T-cell (primary cell): Measurements from ENCODE around the gene GEN1. TPM values are rescaled to one million over a fixed set of nuclear protein-coding genes. Genes with fewer than 3 reads are reported as not detected.
"Not testable (repeated sequence)": the region's sequence is repeated elsewhere in the genome, so short reads cannot be mapped to it uniquely, and the experiment has no call there.

Source experiments
- ATAC-seq, 4 experiments: fragments of 200-7000 bp in 3 of 4; fragments of 150-1000 bp in 1 of 4; cut with Tn5 transposase; replicated peaks in 1 of 4; 1 replicate in 3 of 4; 2 replicates in 1 of 4; pipeline ENCODE4 v1.10.0; 2021; ENCODE audit warnings: moderate library complexity in 3 of 4, mild to moderate bottlenecking in 2 of 4, moderate number of reproducible peaks in 1 of 4
- CTCF ChIA-PET, 2 donors: fragments of 300-600 bp; sonication (Branson Sonifier 250); formaldehyde crosslinking; loops; one replicate each; lab custom pipeline; 2022; ENCODE audit warnings: antibody characterized with exemption in 2 of 2; lab: Charles Lee
- POLR2A ChIA-PET, 2 donors: fragments of 300-600 bp; sonication (Branson Sonifier 250); formaldehyde crosslinking; loops; one replicate each; lab custom pipeline; 2022; ENCODE audit warnings: antibody characterized with exemption in 2 of 2; lab: Charles Lee
- DNase-seq, 35 experiments: peaks; one replicate each; pipeline versions ENCODE4 v3.0.0 to v3.0.0-alpha.2; 2013 to 2023
- H3K27ac ChIP-seq: one replicate; pipeline ENCODE4 v1.5.1; 2013; ENCODE audit warnings: low read length
- H3K27me3 ChIP-seq, 2 experiments: replicated peaks in 1 of 2; 1 replicate in 1 of 2; 2 replicates in 1 of 2; pipeline versions ENCODE4 v1.6.1 to v1.7.0; 2013; ENCODE audit warnings: low read length in 1 of 2, mixed read lengths in 1 of 2; ENCODE audit not compliant: control insufficient read depth in 2 of 2, insufficient read depth in 2 of 2; ENCODE audit errors: extremely low read depth in 1 of 2
- H3K36me3 ChIP-seq, 2 donors: 1 replicate in 1 of 2; 2 replicates in 1 of 2; pipeline versions ENCODE4 v1.6.1 to v1.7.0; 2013; ENCODE audit warnings: low read length in 1 of 2; ENCODE audit not compliant: control insufficient read depth in 2 of 2, insufficient read depth in 1 of 2; ENCODE audit errors: extremely low read depth in 1 of 2
- H3K4me1 ChIP-seq, 2 experiments: 1 replicate in 1 of 2; 2 replicates in 1 of 2; pipeline versions ENCODE4 v1.6.1 to v1.7.0; 2013; ENCODE audit warnings: low read length in 2 of 2, mixed read lengths in 1 of 2; ENCODE audit not compliant: insufficient read depth in 2 of 2, control insufficient read depth in 1 of 2; ENCODE audit errors: extremely low read depth in 1 of 2
- H3K4me3 ChIP-seq, 2 donors: 1 replicate in 1 of 2; 2 replicates in 1 of 2; pipeline versions ENCODE4 v1.5.1 to v1.7.0; 2013; ENCODE audit warnings: mild to moderate bottlenecking in 2 of 2, low read length in 1 of 2, moderate library complexity in 1 of 2; ENCODE audit not compliant: control insufficient read depth in 1 of 2; ENCODE audit errors: extremely low read depth in 1 of 2
- H3K9me3 ChIP-seq: 2 replicates; pipeline ENCODE4 v1.7.0; 2013
- H3K27ac Mint-ChIP-seq, 2 donors: one replicate each; pipeline ENCODE4 v1.8.0; 2020 to 2021; ENCODE audit warnings: mild to moderate bottlenecking in 2 of 2, mixed read lengths in 2 of 2
- H3K27me3 Mint-ChIP-seq, 2 donors: one replicate each; pipeline ENCODE4 v1.8.0; 2021 to 2022; ENCODE audit warnings: mixed read lengths in 2 of 2
- H3K36me3 Mint-ChIP-seq: one replicate; pipeline ENCODE4 v1.8.0; 2021; ENCODE audit warnings: mixed read lengths
- H3K4me1 Mint-ChIP-seq, 3 donors: one replicate each; pipeline ENCODE4 v1.8.0; 2020 to 2022; ENCODE audit warnings: mixed read lengths in 3 of 3, mild to moderate bottlenecking in 1 of 3
- H3K4me3 Mint-ChIP-seq, 3 donors: one replicate each; pipeline ENCODE4 v1.8.0; 2020 to 2022; ENCODE audit warnings: mild to moderate bottlenecking in 3 of 3, mixed read lengths in 3 of 3, moderate library complexity in 3 of 3
- H3K9me3 Mint-ChIP-seq, 3 donors: one replicate each; pipeline ENCODE4 v1.8.0; 2020 to 2022; ENCODE audit warnings: mixed read lengths in 3 of 3
- WGBS: methylation state at CpG from one replicate; pipeline ENCODE4 v1.1.5; 2013; ENCODE audit warnings: missing lambda C conversion rate; ENCODE audit not compliant: insufficient coverage; 5-methylcytosine and 5-hydroxymethylcytosine counted together
- total RNA-seq, 35 experiments: library from RNA in 6 of 35; stranded (reverse) in 6 of 35; fragments of 120-200 nt in 1 of 35; gene quantifications; one replicate each; pipeline versions ENCODE4 v1.2.1 to v1.2.4 and lab custom pipeline; 2013 to 2026

GEN1 gene
- total RNA-seq, 5 donors from 2014 or later (not counting 1 experiment from before 2014, with no cell fraction given): 7.6 to 9.2 (median 7.7) TPM

DNA sequence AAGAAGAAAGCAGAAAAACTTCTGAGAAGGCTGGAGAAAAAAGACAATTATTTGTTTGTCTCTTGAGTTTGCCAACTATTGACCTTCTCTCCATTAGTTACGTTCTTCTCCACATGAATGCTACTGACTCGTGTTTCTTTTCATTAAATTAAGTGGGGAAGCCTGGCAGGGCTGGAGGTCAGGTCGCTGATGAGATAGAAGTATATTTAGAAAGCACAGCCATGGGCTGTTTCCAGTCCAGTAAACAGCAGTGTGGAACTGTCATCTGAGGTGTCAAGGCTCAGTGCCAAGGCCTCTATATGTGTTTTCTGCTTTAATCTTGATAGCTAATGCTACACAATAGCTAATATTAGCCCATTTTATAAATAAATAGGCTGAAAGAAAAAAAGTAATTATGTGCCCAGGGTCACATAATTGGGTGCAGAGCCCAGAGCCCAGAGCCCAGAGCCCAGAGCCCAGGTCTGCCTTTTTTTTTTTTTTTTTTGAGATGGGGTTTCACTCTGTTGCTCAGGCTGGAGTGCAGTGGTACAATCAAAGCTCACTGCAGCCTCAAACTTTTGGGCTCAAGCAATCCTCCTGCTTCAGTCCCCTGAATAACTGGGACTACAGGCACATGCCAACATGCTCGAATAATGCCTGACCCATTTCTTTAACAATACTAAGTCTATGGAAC, 68.6 kb downstream of the GEN1 start:
- CTCF ChIA-PET: interaction anchor here in 1 of 2 donors (0.6 kb wide), 1 partner anchor 98 kb away, joined by 3 read pairs; no protein-coding TSS in a partner anchor

DNA sequence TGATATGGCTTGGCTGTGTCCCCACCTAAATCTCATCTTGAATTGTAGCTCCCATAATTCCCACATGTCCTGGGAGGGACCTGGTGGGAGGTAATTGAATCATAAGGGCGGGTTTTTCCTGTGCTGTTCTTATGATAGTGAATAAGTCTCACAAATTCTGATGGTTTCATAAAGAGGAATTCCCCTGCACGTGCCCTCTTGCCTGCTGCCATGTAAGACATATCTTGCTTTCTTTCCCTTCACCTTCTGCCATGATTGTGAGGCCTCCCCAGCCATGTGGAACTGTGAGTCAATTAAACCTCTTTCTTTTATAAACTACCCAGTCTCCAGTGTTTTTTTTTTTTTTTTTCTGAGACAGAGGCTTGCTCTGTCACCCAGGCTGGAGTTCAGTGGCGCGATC, 69.7 kb downstream of the GEN1 start:
- H3K36me3 ChIP-seq, H3K27me3 ChIP-seq, H3K9me3 Mint-ChIP-seq, H3K4me3 Mint-ChIP-seq, H3K4me1 ChIP-seq, DNase-seq, H3K27ac ChIP-seq, ATAC-seq, H3K36me3 Mint-ChIP-seq, H3K9me3 ChIP-seq, POLR2A ChIA-PET, H3K4me3 ChIP-seq: not testable (repeated sequence)
- 57% methylated on average over 3 of the region's 4 CpGs for WGBS
- Mint-ChIP-seq H3K27me3 (peaks cover 7 to 23% of the 10 kb centered on the region in 2 donors), H3K4me1 (peaks cover 7 to 15% (median 8%) of the 10 kb centered on the region in 3 donors), H3K27ac (peak overlapping the region in 1 of 2 donors; percentile 10)
- CTCF ChIA-PET: interaction anchor here (0.6 to 0.7 kb wide), 2 partner anchors 28 to 698 kb away, joined by 5 read pairs; no protein-coding TSS in a partner anchor

More for the DNA sequence above, 68.6 kb downstream of the GEN1 start:
- Mint-ChIP-seq H3K4me1 (peaks cover 7 to 15% (median 8%) of the 10 kb centered on the region in 3 donors), H3K36me3 (no peaks in the 10 kb centered on the region), H3K4me3 (no peak overlapping the region), H3K27me3 (peaks cover 7 to 19% of the 10 kb centered on the region in 2 donors), H3K27ac (no peak overlapping the region), H3K9me3 (no peaks in the 10 kb centered on the region)
- no peaks in the 10 kb centered on the region for H3K36me3 ChIP-seq
- H3K4me3 ChIP-seq: no peak overlapping the region
- no peaks in the 10 kb centered on the region for H3K9me3 ChIP-seq
- peaks cover 0 to 8% of the 10 kb centered on the region in 2 experiments for H3K27me3 ChIP-seq
- WGBS: 17% methylated on average over 1 of the region's 4 CpGs
- no peak for DNase-seq
- H3K27ac ChIP-seq: no peak overlapping the region
- POLR2A ChIA-PET: no interaction called here
- H3K4me1 ChIP-seq: peaks cover 0 to 10% of the 10 kb centered on the region in 2 experiments
- ATAC-seq: no peak

DNA sequence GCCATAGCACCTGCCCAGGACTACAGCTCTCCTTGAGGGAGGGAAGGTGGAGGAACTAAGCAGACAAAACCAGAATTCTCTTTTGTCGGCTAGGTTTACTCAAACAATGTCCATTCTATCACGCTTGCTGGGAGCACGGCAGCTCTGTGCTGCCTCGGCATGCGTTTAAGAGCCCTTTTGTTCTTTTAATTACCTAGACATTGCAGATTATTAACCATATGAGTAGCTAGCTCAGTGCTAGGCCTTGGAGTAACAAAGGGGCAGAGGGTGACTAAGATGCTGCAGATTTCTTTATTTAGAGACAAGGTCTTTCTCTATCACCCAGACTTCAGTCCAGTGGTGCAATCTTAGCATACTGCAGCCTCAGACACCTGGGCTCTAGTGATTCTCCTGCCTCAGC, 73.4 kb downstream of the GEN1 start:
- Histone ChIP-seq H3K27ac (no peak overlapping the region), H3K27me3 (peaks cover 2 to 24% of the 10 kb centered on the region in 2 experiments), H3K4me3 (no peak overlapping the region), H3K4me1 (peaks cover 2 to 8% of the 10 kb centered on the region in 2 experiments), H3K36me3 (no peaks in the 10 kb centered on the region), H3K9me3 (no peaks in the 10 kb centered on the region)
- WGBS: no CpG with 5 or more reads among the region's 5 CpGs
- H3K4me3 Mint-ChIP-seq: no peak overlapping the region
- H3K9me3 Mint-ChIP-seq: no peaks in the 10 kb centered on the region
- CTCF ChIA-PET: no interaction called here
- H3K36me3 Mint-ChIP-seq: no peaks in the 10 kb centered on the region
- H3K27ac Mint-ChIP-seq: no peak overlapping the region
- DNase-seq (no peak), ATAC-seq (no peak)
- POLR2A ChIA-PET: no interaction called here
- peaks cover 29 to 50% of the 10 kb centered on the region in 2 donors for H3K27me3 Mint-ChIP-seq
- peaks cover 1 to 9% (median 6%) of the 10 kb centered on the region in 3 donors for H3K4me1 Mint-ChIP-seq

DNA sequence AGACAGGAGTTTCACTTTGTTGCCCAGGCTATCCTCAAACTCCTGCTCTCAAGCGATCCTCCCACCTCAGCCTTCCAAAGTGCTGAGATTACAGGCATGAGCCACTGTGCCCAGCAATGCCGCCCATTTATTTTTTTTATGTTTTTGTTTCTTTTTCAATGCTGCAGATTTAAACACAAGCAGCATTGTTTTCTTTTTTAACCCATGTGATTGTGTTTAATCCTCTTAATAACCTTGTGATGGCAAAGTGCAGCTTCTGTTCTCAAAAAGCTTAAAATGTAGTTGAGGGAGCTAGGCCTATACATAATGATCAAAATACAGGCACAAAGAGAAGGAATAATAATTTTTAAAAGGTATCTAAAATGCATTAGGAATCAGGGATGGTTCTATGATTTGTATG, 73.8 kb downstream of the GEN1 start:
- Histone ChIP-seq H3K9me3 (no peaks in the 10 kb centered on the region), H3K4me3 (no peak overlapping the region), H3K27ac (no peak overlapping the region), H3K27me3 (peaks cover 2 to 19% of the 10 kb centered on the region in 2 experiments), H3K4me1 (peaks cover 2 to 8% of the 10 kb centered on the region in 2 experiments), H3K36me3 (no peaks in the 10 kb centered on the region)
- Mint-ChIP-seq H3K27me3 (peaks cover 30 to 50% of the 10 kb centered on the region in 2 donors), H3K27ac (no peak overlapping the region), H3K4me1 (peaks cover 1 to 7% (median 6%) of the 10 kb centered on the region in 3 donors), H3K9me3 (no peaks in the 10 kb centered on the region), H3K36me3 (no peaks in the 10 kb centered on the region), H3K4me3 (no peak overlapping the region)
- ATAC-seq (no peak), DNase-seq (no peak)
- ChIA-PET POLR2A (no interaction called here), CTCF (no interaction called here)
- WGBS: 100% methylated on average over 1 of the region's 2 CpGs

DNA sequence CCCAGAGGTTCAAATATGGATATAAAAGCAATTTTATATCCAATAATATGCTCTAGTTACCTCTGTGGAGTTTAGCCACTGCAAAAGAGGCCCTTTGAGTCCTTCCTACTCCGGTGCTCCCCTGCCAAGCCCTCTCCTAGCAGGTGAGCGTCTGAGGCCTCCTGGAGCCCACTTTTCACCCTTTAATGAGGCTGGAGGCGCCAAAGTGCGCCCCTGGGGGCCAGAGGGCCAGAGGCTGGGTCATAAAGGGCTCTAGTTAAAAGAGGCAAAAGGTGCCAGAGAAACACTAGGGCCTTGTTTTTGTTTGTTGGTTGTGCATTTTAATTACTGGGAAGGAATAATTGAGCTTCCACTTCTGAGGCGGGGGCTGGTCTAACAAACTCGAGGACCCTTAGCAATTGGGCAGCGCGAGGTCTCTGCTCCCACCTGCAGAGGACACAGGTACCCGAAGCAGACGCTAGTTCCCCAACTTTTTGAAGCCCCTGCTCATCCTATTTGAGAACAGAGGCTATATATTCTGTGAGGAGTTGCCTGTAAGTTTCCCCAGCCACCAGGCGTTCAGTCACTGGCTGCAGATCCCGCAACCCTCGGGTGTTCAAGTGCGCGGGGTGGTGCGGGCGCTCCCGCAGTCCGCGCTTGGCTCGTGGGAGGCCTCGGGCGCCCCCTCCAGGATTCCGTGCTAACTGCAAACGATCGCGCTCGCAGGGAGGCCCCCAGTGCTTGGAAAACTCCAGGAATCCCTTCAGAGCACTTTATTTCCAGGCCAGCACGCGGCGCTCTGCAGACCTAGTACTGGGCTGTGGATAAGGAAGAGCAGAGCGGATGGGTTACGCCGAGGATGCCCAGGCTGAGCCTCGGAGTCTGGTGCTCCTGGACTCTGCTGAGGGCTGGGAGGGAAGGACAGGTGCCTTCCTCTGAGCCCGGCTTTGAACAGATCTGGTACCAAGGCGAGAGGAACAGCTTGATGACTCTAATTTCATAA, 76.4 kb downstream of the GEN1 start:
- Mint-ChIP-seq H3K4me3 (peak overlapping the region in 1 of 3 donors; percentile 35), H3K27me3 (peaks cover 30 to 47% of the 10 kb centered on the region in 2 donors), H3K27ac (no peak overlapping the region), H3K36me3 (no peaks in the 10 kb centered on the region), H3K4me1 (peaks cover 1 to 7% (median 6%) of the 10 kb centered on the region in 3 donors), H3K9me3 (no peaks in the 10 kb centered on the region)
- peaks cover 2 to 8% of the 10 kb centered on the region in 2 experiments for H3K4me1 ChIP-seq
- ATAC-seq: no peak
- no peak overlapping the region for H3K27ac ChIP-seq
- no peaks in the 10 kb centered on the region for H3K9me3 ChIP-seq
- 13% methylated on average over 30 of the region's 37 CpGs for WGBS
- ChIA-PET POLR2A (no interaction called here), CTCF (interaction anchor here in 1 of 2 donors (0.5 to 0.6 kb wide), 2 partner anchors 16 to 109 kb away, joined by 3 read pairs; no protein-coding TSS in a partner anchor)
- no peaks in the 10 kb centered on the region for H3K36me3 ChIP-seq
- peak overlapping the region in 1 of 2 donors; percentile 27 for H3K4me3 ChIP-seq
- peaks cover 2 to 17% of the 10 kb centered on the region in 2 experiments for H3K27me3 ChIP-seq
- DNase-seq: peak in 17 of 35 experiments; percentile 1 to 28 (median 6)

DNA sequence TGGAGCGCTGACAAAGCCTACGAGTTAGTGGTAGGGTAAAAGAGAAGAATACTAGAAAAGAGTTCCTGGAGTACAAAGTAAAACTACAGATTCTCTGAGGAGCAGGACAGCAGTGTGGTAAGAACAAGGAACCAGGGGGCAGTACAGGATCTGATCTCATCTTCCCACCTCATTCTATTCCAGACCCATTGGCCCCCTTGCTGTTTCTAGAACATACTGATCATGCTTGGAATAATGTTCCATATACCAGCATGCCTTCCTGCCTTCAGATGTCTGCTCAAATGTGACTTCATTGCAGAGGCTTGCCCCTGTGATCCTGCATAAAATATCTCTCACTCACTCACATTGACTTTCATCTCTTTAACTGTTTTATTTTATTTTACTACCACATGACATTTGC, 81.6 kb downstream of the GEN1 start:
- POLR2A ChIA-PET: no interaction called here
- no peaks in the 10 kb centered on the region for H3K9me3 ChIP-seq

More for the DNA sequence above, 81.6 kb downstream of the GEN1 start:
- H3K27ac Mint-ChIP-seq: no peak overlapping the region
- Histone ChIP-seq H3K27ac (no peak overlapping the region), H3K4me3 (no peak overlapping the region), H3K4me1 (peaks cover 2% of the 10 kb centered on the region in 2 experiments), H3K36me3 (no peaks in the 10 kb centered on the region), H3K27me3 (peaks cover 2 to 6% of the 10 kb centered on the region in 2 experiments)
- peaks cover 17 to 21% of the 10 kb centered on the region in 2 donors for H3K27me3 Mint-ChIP-seq
- DNase-seq (no peak), ATAC-seq (no peak)
- no peak overlapping the region for H3K4me3 Mint-ChIP-seq
- CTCF ChIA-PET: no interaction called here
- H3K4me1 Mint-ChIP-seq: peaks cover 0 to 6% (median 0%) of the 10 kb centered on the region in 3 donors
- no peaks in the 10 kb centered on the region for H3K36me3 Mint-ChIP-seq
- WGBS: 80% methylated on average over 1 of the region's 2 CpGs
- no peaks in the 10 kb centered on the region for H3K9me3 Mint-ChIP-seq
